Measurements from ENCODE around the gene DHRS7C.
"Not testable (repeated sequence)": the region's sequence is repeated elsewhere in the genome, so short reads cannot be mapped to it uniquely, and the experiment has no call there.

The DHRS7C gene

DNA sequence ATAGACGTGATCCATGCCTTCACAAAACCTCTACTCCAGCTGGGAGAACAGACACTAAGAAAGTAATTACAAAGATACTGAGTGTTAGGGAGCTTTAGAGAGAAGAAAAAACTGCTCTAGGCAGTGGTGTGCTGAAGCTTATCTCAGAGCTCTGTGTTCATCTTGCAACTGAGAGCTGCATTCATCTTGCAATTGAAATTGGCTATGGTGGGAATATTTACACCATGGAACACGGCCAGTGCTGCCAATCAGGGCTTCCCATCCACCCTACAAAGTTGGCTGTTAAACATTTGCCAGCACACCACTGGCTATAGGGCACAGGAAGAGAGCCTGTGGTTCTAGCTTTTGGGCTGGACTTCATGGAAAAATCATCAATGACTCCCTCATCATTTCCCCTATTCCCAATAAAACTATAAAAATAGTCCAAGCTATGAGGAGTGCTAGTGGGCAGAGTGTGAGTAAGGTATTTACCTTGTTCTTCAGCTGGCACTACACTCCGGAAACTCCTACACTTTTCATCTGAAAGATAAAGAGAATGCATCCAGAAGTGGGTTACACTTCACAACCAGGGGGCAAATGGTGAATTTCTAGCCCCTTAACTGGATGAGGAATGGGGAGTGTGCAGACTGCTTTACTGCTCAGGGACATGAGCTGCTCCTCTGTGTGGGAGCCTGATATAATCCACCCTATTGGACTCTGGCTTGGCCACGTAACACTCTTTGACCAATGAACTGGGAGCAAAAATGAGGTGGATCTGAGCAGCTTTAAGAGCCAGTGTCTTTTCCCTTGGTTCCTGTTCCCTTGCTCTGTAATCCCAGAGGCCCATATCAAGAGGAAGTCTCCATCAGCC lies 18.9 kb upstream of the DHRS7C start:
- DNase-seq (ENCODE audit: low spot score) = no peak

DNA sequence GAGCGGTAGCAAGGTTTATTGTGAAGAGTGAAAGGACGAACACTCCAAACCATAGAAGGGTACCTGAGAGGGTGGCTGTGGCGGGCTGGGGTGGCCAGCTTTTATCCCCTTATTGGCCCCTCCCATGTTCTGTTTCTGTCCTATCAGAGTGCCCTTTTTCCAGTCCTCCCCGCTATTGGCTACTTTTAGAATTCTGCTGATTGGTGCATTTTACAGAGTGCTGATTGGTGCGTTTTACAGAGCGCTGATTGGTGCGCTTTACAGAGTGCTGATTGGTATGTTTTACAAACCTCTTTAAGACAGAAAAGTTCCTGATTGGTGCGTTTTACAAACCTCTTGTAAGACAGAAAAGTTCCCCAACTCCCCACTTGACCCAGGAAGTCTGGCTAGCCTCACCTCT lies 18.0 kb upstream of the DHRS7C start:
- DNase-seq (ENCODE audit: low spot score) = no peak

DNA sequence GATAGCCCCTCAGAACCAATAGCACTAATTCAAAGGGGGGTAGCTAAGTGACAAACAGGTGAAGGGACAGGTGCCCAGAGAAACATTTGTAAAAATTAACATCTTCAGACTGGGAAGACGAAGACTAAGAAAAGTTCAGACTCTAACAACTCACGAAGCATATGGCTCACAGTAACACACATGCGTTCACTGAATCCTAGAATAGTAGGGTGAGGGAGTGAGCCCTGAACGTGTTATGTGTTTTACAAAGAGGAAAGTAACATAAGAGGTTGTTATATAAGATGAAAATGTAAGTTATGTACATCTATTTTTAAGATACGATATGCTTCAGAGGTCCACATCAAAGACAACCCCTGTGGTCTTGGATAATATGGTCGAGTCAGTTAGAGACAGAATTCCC lies 15.3 kb upstream of the DHRS7C start:
- DNase-seq (ENCODE audit: low spot score) = no peak

DNA sequence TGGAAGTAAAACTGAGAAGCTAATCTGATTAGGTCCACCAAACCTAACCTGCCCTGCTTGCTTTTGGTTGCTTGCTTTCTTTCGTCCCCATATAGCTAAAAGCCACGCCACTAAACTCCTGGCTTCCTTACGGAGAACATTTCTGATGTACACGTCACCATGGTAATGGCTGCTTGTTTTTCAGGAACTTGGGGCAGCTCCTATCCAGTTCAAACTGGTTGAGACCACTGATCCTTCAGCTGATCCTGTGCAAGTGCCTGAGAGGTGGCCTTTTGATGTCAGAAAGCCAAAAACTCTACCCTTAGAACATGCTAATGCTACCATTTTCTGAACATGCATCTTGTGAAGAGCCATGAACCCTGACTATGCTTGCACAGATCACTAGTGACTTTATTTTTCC lies 14.4 kb upstream of the DHRS7C start:
- no peak for DNase-seq (ENCODE audit: low spot score)

DNA sequence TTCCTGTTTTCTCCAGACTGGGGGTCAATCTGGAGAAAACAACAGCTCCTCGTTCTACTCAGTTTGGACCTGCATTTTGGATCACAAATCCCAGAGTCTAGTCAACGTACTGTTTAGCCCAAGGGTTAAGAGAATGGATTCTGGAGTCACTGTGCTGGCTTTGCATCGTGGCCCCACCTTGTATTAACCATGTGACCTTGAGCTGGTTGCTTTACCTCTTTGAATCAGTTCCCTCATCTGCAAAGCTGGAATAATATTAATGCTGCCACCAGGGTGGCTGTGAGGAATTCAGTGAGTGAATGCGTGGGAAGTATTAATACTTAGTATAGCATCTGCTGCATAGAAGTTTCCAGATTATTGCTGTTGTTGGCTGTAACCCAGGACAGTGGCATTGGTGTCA lies 11.3 kb upstream of the DHRS7C start:
- no peak for DNase-seq (ENCODE audit: low spot score)

DNA sequence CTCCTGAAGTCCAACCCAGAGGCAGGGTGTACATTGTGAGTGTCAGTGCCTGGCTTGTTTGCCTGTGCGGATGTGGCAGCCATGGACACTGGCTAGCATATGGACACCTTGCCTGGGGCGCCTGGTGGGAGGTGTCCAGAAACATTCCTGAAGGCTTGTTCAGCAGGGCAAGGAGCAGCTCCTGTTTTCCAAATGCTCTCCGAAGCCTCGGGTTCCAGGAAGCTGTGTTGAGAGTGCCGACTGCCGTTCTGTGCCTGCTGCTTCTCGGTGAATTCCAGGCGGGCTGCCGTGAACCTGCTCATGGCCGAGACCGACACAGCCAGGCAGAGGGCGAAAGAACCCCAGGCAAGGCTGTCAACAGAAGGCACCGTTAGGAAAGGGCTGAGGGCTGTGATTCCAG lies 10.9 kb upstream of the DHRS7C start:
- DNase-seq (ENCODE audit: low spot score) = peak; percentile 20

DNA sequence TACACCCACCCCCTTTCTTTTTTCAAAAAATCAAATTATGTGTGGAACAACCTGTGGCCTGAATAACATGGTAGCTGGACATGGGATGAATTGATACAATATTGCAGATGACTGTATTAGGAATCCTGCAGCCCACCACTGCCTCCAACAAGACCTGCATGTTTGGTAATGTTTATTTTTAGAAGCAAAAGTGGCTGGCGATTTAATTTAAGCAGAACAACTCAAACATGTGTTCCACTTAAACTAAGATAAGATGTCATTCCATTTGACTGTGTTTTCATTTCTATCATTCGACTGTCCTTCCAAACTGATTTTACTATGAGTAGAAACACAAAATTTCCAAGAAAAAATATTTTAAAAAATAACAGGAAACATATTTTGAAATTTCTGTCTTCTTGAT lies 10.1 kb upstream of the DHRS7C start:
- no peak for DNase-seq (ENCODE audit: low spot score)

DNA sequence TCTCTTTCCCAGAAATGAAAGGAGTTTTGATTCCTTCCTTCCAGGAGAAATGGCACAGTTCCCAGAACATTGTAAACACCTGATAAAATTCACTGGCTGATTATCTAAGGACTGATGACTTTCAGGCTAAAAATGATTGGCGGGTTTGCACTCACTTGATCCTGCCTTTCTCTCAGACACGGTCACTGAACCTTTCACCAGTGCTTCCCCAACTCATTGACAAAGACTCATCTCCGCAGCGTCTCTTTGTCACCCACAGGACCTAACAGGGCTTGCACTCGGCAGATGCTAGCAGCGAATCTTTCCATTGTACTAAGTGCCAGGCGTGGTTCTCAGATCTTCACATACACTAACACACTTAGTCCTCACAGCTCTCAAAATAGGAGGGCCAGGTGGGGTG lies 7.3 kb upstream of the DHRS7C start:
- no peak for DNase-seq (ENCODE audit: low spot score)

DNA sequence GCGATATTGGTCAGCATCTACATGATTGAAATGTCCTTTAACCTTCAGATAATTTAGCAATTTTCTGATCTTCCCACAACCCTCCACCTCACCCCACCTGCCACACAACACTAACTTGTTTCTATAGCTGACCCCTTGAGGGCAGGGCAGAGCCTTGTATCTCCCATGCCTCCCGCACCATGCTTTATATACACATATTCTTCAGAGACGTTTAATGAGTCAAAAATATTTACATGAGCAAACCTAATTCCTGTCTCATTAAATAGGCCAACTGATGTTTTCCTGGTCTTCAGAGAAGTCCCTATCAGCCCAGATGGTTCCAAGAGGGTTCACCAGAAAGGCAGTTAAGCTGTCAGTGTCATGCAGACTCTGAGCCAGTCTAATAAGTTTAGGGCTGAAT lies 6.6 kb upstream of the DHRS7C start:
- no peak for DNase-seq (ENCODE audit: low spot score)

DNA sequence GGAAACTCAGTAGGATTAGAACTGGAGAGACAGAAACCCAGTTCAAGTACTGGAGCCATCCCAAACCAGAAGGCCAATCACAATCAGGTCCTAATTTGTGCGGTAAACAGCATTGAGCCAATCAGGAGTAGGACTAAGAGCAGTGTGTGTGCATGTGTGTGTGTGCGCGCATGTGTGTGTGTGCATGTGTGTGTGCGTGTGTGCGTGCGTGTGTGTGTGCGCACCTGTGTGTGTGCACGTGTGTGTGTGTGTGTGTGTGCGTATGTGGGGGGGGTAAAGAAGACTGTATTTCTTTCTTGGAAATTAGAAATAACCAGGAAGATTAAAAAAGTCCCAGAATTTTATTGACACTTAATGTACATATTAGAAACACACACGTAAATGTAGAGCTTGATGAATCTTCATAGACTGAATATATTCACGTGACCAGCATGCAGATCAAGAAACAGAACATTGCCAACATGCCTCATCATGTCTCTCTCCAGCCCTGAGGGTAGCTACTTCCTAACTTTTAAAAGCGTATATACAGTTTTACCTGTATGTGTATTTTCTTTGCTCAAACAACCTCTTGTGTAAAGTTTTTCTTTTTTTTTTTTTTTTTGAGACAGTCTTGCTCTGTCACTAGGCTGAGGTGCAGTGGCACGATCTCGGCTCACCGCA lies 919 bp upstream of the DHRS7C start:
- no peak for DNase-seq (ENCODE audit: low spot score)

DNA sequence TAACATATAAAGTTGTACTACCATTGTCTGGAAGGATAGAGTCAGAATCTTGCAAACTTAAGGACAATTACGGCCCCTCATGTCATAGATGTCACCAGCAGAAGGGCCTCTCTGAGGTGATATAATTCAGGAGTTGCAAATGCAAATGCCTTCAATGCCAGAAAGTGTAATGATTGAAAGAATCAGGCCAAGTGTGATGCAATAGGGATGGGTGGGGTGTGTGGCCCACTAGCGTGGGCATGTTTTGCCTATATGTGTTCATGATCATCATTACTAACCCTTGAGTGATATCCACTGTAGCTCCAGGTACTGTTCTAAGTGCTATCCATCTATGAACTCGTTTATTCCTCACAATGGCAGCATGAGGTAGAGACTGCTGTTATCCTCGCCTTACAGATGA lies 1.1 kb downstream of the DHRS7C start:
- DNase-seq (ENCODE audit: low spot score) = no peak

DNA sequence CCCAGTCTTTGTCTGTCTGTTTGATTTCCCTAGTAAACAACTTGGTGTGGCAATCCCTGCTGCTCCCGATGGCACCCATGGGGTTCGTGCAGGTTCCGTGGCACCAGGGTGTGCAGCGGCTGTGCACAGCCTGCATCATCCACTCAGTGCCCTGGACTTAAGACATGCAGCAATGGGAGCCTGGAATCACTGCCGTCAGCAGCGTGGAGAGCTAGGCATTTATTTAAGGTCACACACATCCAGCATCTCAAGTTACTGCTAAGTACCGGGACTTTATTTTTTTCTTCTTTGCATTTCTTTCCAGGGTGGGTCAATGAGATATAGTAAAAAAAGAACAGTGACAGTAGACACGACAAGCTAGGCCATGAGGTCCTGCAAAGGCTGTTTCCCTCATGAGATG lies 2.8 kb downstream of the DHRS7C start:
- no peak for DNase-seq (ENCODE audit: low spot score)

DNA sequence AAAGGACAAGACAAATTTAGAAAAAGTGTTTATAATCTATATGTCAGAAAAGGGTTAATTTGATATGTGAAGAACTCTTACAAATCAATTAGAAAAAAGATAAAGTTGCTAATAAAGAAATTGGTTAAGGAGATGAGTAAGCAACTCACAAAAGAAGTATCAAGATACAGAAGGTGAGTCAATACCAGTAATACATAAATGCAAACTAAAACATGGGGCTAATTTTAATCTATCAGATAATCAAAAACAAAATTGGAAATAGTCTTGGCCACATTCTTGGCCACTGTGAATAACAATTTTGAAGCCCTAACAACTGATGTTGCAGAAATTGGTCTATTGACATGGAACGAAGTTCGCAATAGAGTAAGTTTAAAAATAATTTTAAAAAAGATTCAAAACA lies 6.8 kb downstream of the DHRS7C start:
- DNase-seq (ENCODE audit: low spot score) = no peak

DNA sequence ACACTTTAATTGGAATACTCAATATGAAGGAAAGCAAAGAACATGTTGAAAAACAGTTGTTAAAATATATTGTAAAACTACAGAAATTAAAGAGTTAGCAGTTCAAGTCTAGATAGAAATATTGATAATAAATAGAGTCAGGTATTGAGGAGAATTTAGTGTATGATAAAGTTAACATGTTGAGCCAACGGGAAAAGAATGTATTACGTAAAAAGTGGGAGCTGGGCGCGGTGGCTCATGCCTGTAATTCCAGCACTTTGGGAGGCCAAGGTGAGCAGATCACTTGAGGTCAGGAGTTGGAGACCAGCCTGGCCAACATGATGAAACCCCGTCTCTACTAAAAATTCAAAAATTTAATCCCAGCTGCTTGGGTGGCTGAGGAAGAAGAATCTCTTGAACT lies 7.9 kb downstream of the DHRS7C start:
- not testable (repeated sequence) for DNase-seq (ENCODE audit: low spot score)

DNA sequence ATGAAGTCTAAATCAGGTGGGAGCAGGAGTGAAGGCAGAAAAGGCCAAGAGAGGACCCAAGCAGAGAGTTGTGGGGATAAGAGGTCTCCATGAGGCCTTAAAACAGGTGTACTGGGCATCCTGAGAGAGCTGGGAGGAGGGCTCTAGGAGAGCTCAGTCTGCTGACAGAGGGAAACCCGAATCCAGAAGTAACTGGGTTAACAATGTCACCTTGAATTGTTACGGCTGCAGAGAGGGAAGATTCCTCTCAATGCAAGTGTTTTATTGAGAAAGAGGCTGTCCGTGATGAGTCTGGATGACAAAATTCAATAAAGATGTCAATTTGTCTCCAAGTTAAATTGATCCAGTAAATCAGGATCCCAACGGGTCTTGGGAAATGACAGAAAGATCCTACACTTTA lies 8.3 kb downstream of the DHRS7C start:
- no peak for DNase-seq (ENCODE audit: low spot score)

DNA sequence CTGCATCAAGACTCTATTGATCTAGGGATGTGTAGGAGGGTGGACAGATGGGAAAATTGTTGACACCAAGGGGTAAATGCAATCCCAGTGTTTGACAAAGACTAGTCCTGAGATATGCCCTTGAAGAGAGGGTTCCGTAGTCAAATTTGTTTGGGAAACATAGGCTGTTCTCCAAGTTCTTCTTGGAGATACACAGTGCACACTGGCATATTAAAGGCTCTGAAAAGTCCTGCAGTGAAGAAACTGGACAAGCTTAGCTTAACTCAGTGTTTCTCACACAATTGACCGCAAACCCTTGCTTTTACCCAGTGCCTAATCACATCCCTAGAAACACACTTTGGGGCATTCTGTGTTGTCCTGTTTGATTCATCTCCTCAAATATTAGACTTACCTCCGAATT lies 10.8 kb downstream of the DHRS7C start:
- no peak for DNase-seq (ENCODE audit: low spot score)

DNA sequence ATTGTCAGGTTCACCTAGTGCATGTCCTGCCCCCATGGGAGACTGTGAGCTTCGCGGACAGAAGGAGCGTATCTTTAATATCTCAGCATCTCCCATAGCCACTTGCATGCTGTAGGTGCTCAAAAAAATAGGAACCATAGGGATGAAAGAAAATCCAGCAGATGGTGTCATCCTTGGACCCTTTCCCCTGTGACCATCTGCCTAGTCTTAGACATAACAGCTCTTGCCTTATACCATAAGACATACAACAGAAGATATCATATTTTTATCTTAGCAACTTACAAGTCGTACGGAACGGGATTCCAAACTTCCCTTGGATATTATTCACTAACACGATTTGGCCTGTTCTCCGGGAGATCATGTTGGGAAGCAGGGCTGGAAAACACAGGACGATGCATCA lies 14.5 kb downstream of the DHRS7C start:
- no peak for DNase-seq (ENCODE audit: low spot score)

DNA sequence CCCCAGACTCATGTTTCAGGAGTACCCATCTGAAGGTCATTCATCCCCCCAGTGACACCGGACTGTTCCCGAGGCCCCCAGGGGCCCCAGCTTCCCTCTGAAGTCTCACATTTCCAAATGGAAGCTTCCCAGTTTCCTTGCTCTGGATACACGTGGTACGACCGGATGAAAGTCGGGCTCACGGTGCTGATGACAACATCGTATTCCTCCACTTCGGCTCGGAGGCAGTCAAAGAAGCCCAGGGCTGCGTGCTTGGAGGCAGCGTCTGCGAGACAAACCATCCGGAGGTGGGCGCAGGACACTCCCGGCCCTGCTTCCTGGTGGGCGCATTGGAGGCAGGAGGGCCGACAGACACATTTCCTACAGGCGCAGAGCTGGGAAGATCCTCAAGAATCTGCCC lies 18.7 kb downstream of the DHRS7C start:
- no peak for DNase-seq (ENCODE audit: low spot score)

DNA sequence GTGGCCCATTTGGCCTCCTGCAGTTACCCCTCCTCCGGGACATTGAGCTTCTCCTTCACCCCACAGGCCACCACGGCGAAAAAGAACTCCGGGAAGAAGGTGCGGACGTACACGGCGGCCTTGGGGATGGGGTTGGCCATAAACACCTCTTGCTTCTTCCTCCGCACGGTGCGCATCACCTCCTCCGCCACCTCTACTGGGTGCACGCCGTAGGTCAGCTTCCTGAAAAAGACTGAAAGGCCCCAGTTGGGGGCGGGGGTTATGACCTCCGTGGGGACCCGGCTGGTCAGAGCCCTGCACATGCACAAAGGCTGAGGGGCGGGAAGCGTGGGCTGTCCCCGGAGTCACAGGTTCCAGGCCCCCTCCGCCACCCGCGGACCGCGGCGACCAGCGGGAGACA lies 19.9 kb downstream of the DHRS7C start:
- no peak for DNase-seq (ENCODE audit: low spot score)

DNA sequence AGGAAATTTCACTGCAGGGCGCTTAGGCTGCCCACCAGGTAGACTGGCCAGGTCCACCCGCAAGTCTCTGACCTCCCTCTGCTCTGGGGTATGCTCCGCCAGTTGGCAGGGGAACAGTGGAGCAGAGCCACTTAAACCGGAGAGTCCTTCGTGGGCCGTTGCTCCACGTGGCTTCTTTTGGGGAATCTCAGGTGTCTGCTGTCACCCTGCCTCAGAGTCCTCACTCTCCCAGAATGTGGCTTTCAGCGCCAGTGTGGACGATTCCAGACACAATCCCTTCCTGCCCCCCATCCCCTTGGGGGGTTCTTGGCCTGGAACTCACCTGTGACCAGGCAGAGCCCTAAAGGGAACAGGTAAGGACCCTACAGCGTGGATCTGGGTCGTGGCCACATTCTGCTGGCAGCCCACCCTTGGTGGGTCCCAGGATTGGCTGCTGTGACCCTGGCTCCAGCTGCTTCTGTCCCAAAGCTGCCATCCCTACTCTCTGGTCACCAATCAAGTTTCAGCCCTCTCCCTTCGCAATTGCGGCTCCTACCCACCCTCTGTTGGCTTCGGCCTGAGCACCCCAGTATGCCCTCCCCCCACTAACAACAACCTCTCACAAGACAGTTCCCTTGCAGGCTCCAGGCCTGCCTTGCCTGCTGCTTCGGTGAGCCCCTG lies 22.2 kb downstream of the DHRS7C start:
- no peak for DNase-seq (ENCODE audit: low spot score)

DNA sequence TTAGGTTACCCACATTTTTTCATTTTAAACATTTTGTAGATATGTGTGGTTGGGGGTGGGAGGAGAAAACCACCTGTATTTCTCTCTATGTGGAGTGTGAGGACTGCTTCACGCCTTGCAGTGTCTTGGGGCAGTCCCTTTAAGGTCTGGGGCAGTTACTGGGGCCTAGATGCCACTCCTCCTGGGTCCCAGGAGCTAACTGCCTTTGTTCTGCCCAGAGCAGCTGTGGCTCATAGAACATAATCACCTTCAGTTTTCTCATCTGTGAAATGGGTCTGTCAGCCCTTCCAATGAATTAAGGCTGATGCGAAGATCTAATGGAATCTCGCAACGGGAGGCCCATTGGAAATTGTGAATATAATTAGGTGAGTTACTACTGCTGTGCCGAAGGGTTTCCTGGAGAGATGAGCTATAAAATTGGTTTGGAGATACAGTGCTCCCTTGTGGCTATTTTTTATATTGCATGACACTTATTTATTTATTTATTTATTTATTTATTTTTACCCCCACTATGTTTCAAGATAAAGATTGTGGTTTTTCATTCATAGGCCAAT lies 22.9 kb downstream of the DHRS7C start:
- peak; percentile 64 for DNase-seq (ENCODE audit: low spot score)

DNA sequence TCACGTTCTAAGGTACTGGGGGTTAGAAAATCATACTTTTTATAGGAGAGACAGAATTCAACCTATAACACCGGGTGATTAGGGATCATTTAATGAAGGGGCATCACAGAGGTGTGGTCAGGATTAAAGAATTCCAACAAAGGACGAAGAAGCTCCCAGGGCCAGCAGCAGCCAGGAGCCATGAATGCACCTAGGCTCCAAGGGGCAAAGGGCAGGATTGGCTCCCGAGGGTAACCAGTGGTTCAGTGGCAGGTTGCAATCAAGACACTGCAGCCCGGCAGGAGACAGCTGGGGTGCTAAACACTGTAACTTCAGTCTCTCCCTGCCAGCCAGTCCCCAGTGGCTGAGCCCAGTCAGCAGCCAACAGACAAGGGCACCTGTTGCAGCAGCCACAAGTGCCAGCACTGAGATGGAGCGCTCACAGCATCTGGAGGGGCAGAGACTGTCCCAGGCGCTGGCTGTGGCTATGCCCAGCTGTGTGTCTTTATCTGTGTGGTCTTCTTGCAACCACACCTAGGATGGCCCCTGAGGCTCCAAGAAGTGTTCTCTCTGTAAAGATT lies 23.9 kb downstream of the DHRS7C start:
- DNase-seq (ENCODE audit: low spot score) = no peak

DNA sequence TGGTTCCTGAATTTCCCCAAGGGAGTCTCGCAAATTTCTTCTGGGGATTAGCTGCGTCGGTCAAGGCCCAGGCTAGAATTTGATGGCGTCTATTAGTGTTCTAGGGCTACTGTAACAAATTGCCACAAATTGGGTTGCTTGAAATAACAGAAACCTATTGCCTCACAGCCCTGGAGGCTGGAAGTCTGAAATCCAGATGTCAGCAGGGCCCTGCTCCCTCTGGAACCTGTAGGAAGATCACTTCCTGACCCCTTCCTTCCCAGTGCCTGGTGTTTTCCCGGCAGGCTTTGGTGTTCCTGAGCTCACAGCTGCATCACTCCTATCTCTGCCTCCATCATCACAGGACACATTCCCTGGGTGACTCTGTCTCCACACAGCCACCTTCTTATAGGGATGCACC lies 24.4 kb downstream of the DHRS7C start:
- no peak for DNase-seq (ENCODE audit: low spot score)
